ENCODE results near the gene BMP7.

The BMP7 gene

GRCh38 chr20:57200882-57201695 is 65.4 kb downstream of the BMP7 start:
- TF ChIP-seq CTCF (IDR thresholded peaks at IDR 0.05; ENCODE audit: control insufficient read depth, extremely low read depth, insufficient read depth), result no peak
- no peak for DNase-seq (ENCODE audit: low read depth)

GRCh38 chr20:57199656-57200405 is 66.6 kb downstream of the BMP7 start:
- no peak for DNase-seq (ENCODE audit: low read depth)
- H3K4me3 ChIP-seq (ENCODE audit: low read depth, low read length), result no peak overlapping the region
- no peak for TF ChIP-seq CTCF (IDR thresholded peaks at IDR 0.05; ENCODE audit: control insufficient read depth, extremely low read depth, insufficient read depth)

More at GRCh38 chr20:57200882-57201695, 65.4 kb downstream of the BMP7 start:
- H3K4me3 ChIP-seq (ENCODE audit: low read depth, low read length), result no peak overlapping the region

- no peak for DNase-seq (ENCODE audit: low read depth)
- no peak for TF ChIP-seq CTCF (IDR thresholded peaks at IDR 0.05; ENCODE audit: control insufficient read depth, extremely low read depth, insufficient read depth)
- no peak overlapping the region for H3K4me3 ChIP-seq (ENCODE audit: low read depth, low read length)
Measured at GRCh38 chr20:57198132-57199072, 68.0 kb downstream of the BMP7 start.

GRCh38 chr20:57197352-57198131 is 68.9 kb downstream of the BMP7 start:
- H3K4me3 ChIP-seq (ENCODE audit: low read depth, low read length), result no peak overlapping the region
- DNase-seq (ENCODE audit: low read depth), result no peak
- TF ChIP-seq CTCF (IDR thresholded peaks at IDR 0.05; ENCODE audit: control insufficient read depth, extremely low read depth, insufficient read depth), result no peak

GRCh38 chr20:57195469-57196100 is 70.9 kb downstream of the BMP7 start:
- DNase-seq (ENCODE audit: low read depth), result no peak
- no peak for TF ChIP-seq CTCF (IDR thresholded peaks at IDR 0.05; ENCODE audit: control insufficient read depth, extremely low read depth, insufficient read depth)
- H3K4me3 ChIP-seq (ENCODE audit: low read depth, low read length), result no peak overlapping the region

All from LNCaP clone FGC (cell line).